Measurements from ENCODE around the gene HDAC9.

Gene HDAC9

DNA sequence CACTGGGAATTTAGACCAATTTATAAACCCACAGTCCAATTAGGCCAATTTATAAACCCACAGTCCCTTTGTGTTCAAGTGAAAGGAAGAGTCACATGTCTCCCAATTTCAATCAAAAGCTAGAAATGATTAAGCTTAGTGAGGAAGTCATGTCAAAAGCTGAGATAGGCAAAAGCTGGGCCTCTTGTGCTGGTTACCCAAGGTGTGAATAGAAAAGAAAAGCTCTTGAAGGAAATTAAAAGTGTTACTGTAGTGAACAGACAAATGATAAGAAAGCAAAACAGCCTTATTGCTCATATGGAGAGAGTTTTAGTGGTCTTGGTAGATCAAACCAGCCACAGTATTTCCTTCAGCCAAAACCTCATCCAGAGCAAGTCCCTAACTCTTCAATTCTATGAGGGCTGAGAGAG lies 245.0 kb downstream of the HDAC9 start:
- no peak for DNase-seq

- no peak for DNase-seq
Measured at GRCh38 chr7:18753972-18754610, 258.5 kb downstream of the HDAC9 start.

GRCh38 chr7:18754766-18755165 lies 259.2 kb downstream of the HDAC9 start:
- DNase-seq = no peak

- DNase-seq = no peak
Measured at GRCh38 chr7:18755793-18756192, 260.2 kb downstream of the HDAC9 start.

- DNase-seq = no peak
Measured at GRCh38 chr7:18756378-18757050, 261.0 kb downstream of the HDAC9 start.

GRCh38 chr7:18760046-18760445 lies 264.5 kb downstream of the HDAC9 start:
- no peak for DNase-seq

GRCh38 chr7:18760631-18761445 lies 265.3 kb downstream of the HDAC9 start:
- DNase-seq = no peak

- DNase-seq = no peak
Measured at GRCh38 chr7:18762189-18762588, 266.6 kb downstream of the HDAC9 start.

GRCh38 chr7:18768256-18768655 lies 272.7 kb downstream of the HDAC9 start:
- DNase-seq = no peak

DNA sequence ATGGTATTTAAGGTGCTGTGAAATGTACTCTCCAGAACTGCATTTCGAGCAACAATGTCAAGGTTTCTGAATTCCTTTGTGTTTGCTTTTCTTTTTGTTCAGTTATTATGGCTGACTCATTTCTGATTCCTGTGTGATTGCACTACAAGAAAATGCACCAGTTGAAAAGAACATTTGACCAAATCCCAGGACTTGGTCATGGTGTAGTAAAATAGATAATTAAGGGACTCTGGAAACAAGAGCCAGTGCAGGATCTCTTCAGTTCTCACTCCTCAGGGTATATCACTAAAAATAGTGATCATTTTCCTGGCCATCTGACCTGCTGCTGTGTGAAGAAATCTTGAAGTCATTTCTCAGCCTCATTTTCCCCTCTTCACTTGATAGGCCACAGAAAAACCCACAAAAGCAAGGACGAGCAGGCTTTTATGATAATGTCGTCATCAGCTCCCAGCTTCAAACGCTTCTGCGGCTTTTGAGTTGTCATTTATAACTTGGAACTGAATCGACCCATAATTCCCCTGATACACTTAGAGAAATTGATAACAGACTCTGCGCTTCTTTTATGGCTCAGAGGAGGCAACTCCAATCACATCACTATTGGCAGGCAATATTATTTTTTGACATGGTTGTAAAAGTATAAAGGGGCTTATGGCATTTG lies 274.7 kb downstream of the HDAC9 start:
- no peak for DNase-seq

GRCh38 chr7:18770822-18771221 lies 275.3 kb downstream of the HDAC9 start:
- no peak for DNase-seq

GRCh38 chr7:18771834-18772566 lies 276.5 kb downstream of the HDAC9 start:
- DNase-seq = no peak

DNA sequence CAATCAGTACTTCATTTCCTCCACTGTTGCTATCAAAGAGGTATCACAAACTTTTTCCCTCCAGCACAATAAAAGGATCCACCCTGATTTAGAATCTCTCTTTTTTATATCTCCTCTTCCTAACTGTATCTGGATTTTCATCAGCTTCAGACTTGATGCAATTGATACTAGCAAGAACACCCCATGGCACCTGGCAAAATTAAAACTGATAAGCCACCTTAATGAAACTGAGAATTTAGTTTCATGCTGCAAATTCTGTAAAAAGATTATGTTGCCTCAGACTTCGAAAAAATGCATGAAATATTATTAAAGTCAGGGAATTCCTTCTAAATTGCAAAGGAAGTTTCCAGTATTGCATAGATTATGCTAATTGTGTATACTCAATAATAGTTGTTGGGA lies 277.0 kb downstream of the HDAC9 start:
- no peak for DNase-seq

- DNase-seq = no peak
Measured at GRCh38 chr7:18777314-18777713, 281.8 kb downstream of the HDAC9 start.

DNA sequence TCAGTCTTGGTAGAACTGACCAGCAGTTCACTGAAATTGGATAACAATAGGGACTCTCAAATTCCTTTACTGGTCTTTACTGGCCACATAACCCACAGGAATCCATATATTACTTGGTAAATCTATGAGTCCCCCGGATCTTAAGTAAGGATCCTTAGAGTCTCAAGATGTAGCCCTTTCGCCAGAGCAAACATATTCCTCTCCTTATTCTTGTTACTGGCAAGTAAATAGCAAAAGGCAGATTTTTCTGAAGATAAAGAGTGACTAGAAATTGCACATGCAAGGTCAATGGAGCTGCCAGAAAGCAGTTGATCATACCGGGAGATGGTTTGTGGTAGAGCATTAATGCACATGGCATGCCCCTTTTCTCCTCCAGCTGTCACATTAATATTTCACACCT lies 283.0 kb downstream of the HDAC9 start:
- DNase-seq = no peak

DNA sequence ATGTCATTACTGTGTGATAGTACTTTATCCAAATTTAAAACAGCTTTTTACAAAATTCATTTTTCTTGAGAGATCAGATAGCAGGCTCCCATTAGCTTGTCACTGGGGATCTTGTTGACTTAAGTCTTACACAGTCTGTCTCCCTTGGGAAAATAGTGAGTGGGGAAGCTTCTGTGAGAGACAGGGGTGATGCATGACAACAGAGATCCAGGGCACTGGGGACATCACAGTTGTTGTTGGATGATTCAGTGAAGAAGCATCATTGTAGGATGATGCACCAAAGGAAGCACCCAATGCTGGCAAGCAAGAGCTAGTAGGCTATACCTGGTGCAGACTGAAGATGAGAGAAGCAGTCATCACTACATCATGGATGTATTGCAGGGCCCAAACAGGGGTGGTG lies 284.7 kb downstream of the HDAC9 start:
- no peak for DNase-seq

GRCh38 chr7:18780938-18781337 lies 285.4 kb downstream of the HDAC9 start:
- DNase-seq = no peak

GRCh38 chr7:18786196-18786727 lies 290.7 kb downstream of the HDAC9 start:
- no peak for DNase-seq

- DNase-seq = no peak
Measured at GRCh38 chr7:18786796-18787195, 291.2 kb downstream of the HDAC9 start.

- DNase-seq = no peak
Measured at GRCh38 chr7:18788026-18788425, 292.5 kb downstream of the HDAC9 start.

DNA sequence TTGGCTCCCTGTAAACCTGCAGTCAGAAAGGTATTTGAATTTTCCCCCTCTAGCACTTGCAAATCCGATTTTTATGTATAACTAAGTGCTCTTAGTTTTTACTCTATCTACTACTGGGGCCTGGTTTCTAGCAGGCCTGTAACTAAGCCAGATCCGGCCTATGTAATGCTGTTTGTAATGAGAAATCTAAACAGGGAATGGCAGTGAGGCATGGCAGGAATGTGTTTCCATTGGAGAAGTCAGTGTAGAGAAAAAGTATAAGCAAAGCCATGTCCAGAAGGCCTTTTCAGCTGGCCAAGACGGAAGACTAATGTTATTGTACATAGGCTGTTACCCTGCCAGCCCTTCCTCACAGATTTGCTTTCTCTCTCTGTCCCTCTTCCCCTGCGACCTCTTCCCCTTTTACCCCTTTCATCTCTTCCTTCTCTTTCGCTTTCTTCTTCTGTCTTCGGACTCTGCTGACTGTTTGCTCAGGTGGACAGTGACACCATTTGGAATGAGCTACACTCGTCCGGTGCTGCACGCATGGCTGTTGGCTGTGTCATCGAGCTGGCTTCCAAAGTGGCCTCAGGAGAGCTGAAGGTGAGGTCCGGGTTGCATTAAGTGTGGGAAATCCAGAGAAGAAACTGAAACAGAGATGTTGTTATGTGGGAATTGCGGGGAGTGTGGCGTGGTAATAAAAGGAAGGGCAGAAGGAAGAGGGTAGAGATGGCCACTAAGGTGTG lies 297.5 kb downstream of the HDAC9 start:
- no peak for DNase-seq

GRCh38 chr7:18796216-18796615 lies 300.7 kb downstream of the HDAC9 start:
- DNase-seq = no peak
